Activated CD8-positive, alpha-beta T cell treated with anti-CD3 and anti-CD28 coated beads for 36 hours (primary cell): Measurements from ENCODE around the gene C1orf21. TPM values are rescaled to one million over a fixed set of nuclear protein-coding genes. Genes with fewer than 3 reads are reported as not detected.

Source experiments
- ATAC-seq: fragments of 200-7000 bp; cut with Tn5 transposase; one replicate; pipeline ENCODE4 v1.10.0; 2021; ENCODE audit warnings: mild to moderate bottlenecking, moderate library complexity
- CTCF ChIA-PET: fragments of 350-600 bp; sonication (Branson Sonifier 250); formaldehyde crosslinking; loops from one replicate; lab custom pipeline; 2021; ENCODE audit warnings: antibody characterized with exemption; lab: Charles Lee
- POLR2A ChIA-PET: fragments of 350-600 bp; sonication (Branson Sonifier 250); formaldehyde crosslinking; loops from one replicate; lab custom pipeline; 2021; ENCODE audit warnings: antibody characterized with exemption; lab: Charles Lee
- DNase-seq: peaks from one replicate; pipeline ENCODE4 v3.0.0-alpha.2; 2020
- H3K27ac Mint-ChIP-seq: one replicate; pipeline ENCODE4 v1.8.0; 2021; ENCODE audit warnings: mild to moderate bottlenecking, mixed read lengths
- H3K27me3 Mint-ChIP-seq: one replicate; pipeline ENCODE4 v1.8.0; 2021; ENCODE audit warnings: mixed read lengths
- H3K36me3 Mint-ChIP-seq: one replicate; pipeline ENCODE4 v1.8.0; 2021; ENCODE audit warnings: low read depth, mixed read lengths
- H3K4me1 Mint-ChIP-seq: one replicate; pipeline ENCODE4 v1.8.0; 2021; ENCODE audit warnings: low read depth, mixed read lengths
- H3K4me3 Mint-ChIP-seq: one replicate; pipeline ENCODE4 v1.8.0; 2021; ENCODE audit warnings: mild to moderate bottlenecking, moderate library complexity, mixed read lengths
- H3K9me3 Mint-ChIP-seq: one replicate; pipeline ENCODE4 v1.8.0; 2021; ENCODE audit warnings: mixed read lengths
- CTCF ChIP-seq: fragments of 200-600 bp; IDR thresholded peaks from one replicate; pipeline ENCODE4 v1.8.0; 2022; ENCODE audit warnings: antibody characterized with exemption, mild to moderate bottlenecking
- intact Hi-C: fragments of 100-400 bp; cut with micrococcal nuclease; formaldehyde crosslinking; loops from one replicate; pipeline ENCODE4 v1.10.0; 2022
- total RNA-seq, 2 experiments: library from RNA; stranded (reverse); gene quantifications; one replicate each; pipeline ENCODE4 v1.2.3, GENCODE V29; 2021

The C1orf21 gene
- total RNA-seq, 2 experiments from 2014 or later: 3.8 to 4.6 TPM

DNA sequence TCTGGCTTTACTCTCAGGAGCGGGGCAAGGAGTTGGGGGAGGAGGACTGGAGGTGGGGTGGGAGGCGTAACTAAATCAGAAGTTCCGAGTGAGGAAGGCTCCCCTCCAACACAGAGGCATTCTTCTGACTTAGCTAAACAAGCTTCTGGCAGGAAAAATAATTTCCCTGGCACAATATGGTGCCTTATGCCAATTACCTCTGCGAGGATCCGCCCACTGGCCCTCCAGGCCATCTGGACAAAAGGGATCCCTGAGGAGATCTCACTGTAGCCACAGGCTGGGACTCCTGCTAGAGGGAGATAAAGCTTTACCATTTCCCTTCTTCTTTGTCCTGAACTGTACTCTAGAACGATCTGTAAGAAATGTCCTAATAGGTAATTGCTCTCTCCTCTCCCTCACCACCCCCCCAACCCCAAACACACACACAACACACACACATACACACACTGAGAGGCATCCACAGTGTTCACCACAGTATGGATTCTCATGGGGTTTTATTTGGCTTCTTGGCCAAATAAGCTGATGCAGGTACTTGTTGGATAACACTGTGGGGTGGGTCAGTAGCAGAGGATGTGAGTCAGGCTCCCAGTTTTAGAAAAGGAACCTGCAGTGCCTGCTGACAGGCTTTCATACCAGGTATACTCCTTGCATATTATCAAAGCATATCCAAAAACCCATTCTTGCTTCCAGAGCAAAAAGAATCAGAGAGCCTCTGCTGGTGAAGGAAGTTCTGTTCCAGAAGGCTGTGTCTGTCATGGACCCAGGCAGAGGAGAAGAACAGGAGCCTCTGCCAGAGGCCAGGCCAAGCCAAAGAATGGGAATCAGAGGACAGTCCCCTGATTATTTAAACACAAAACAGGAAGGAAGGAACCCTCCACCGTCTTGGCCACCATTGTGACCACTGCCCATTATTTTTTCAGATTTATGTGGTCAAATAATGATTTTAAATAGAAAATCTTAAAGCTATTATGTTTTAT, 169.1 kb downstream of the C1orf21 start:
- intact Hi-C loops: no loop called here
- Mint-ChIP-seq H3K4me1 (no peaks in the 10 kb centered on the region), H3K27me3 (peaks cover 5% of the 10 kb centered on the region), H3K4me3 (no peak overlapping the region), H3K9me3 (no peaks in the 10 kb centered on the region), H3K27ac (no peak overlapping the region), H3K36me3 (no peaks in the 10 kb centered on the region)
- DNase-seq (no peak), ATAC-seq (no peak)
- TF ChIP-seq CTCF: no peak
- ChIA-PET CTCF (no interaction called here), POLR2A (interaction anchor here (0.6 kb wide), 1 partner anchor 148 kb away, joined by 3 read pairs; no protein-coding TSS in a partner anchor)

DNA sequence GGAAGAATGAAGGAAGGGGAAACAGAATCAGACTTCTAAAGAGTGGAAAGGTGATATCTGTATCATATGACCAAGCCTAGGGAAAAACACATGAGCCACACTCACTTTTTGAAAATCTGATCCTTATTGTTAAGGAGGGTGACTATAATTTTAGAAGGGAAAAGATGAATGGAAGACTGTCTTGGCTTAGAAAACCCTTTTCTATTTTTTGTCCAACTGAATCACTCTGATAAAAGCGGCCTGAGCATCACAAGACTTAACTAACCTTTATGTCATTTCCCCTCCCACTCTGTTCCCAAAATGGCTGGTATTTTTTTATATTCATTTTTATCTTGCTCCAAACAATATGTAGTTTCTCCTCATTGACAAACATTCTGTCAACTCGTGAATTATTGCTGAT, 169.8 kb downstream of the C1orf21 start:
- H3K4me1 Mint-ChIP-seq: no peaks in the 10 kb centered on the region
- ChIA-PET POLR2A (interaction anchor here (0.6 kb wide), 1 partner anchor 149 kb away, joined by 3 read pairs; no protein-coding TSS in a partner anchor), CTCF (no interaction called here)
- peaks cover 5% of the 10 kb centered on the region for H3K27me3 Mint-ChIP-seq
- no peak overlapping the region for H3K27ac Mint-ChIP-seq
- intact Hi-C loops: no loop called here
- H3K36me3 Mint-ChIP-seq: no peaks in the 10 kb centered on the region
- no peak overlapping the region for H3K4me3 Mint-ChIP-seq
- H3K9me3 Mint-ChIP-seq: no peaks in the 10 kb centered on the region
- TF ChIP-seq CTCF: no peak
- ATAC-seq (no peak), DNase-seq (no peak)

- no peak overlapping the region for H3K27ac Mint-ChIP-seq
- no peaks in the 10 kb centered on the region for H3K4me1 Mint-ChIP-seq
- no peak overlapping the region for H3K4me3 Mint-ChIP-seq
- H3K36me3 Mint-ChIP-seq: no peaks in the 10 kb centered on the region
- ATAC-seq (no peak), DNase-seq (no peak)
- ChIA-PET POLR2A (no interaction called here), CTCF (no interaction called here)
- intact Hi-C loops: no loop called here
- TF ChIP-seq CTCF: no peak
- H3K9me3 Mint-ChIP-seq: no peaks in the 10 kb centered on the region
- peaks cover 5% of the 10 kb centered on the region for H3K27me3 Mint-ChIP-seq
Measured at GRCh38 chr1:184557423-184558347, 170.9 kb downstream of the C1orf21 start.

DNA sequence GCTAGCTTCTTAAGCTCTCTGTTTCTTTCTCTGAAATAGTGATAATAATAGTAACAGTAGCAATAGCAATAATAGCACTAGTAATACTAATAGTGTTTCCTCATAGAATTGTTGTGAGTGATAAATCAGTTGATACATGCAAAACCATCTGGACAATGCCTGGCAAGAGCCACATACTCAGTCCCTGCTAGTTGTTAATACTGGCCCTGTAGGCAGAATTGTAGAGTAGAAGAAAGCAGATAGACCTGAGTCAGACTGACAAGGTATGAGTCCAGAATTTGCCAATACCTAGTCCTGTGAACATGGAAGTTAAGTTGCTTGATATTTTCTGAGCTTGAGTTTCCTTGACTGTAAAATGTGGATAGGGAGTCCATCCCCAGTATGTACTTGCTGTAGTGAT, 171.9 kb downstream of the C1orf21 start:
- H3K9me3 Mint-ChIP-seq: no peaks in the 10 kb centered on the region
- intact Hi-C loops: no loop called here
- TF ChIP-seq CTCF: no peak
- ChIA-PET CTCF (no interaction called here), POLR2A (no interaction called here)
- ATAC-seq: no peak
- no peak for DNase-seq
- H3K27ac Mint-ChIP-seq: no peak overlapping the region
- peaks cover 2% of the 10 kb centered on the region for H3K27me3 Mint-ChIP-seq
- no peaks in the 10 kb centered on the region for H3K4me1 Mint-ChIP-seq
- no peak overlapping the region for H3K4me3 Mint-ChIP-seq
- H3K36me3 Mint-ChIP-seq: no peaks in the 10 kb centered on the region
